GM23338 (cell line): Measurements from ENCODE around the gene TOPAZ1. TPM values are rescaled to one million over a fixed set of nuclear protein-coding genes. Genes with fewer than 3 reads are reported as not detected.

ENCODE experiments used
- ATAC-seq: fragments of 200-7000 bp; cut with Tn5 transposase; 3 replicates; pipeline ENCODE4 v1.9.1; 2020
- DNase-seq: peaks from one replicate; pipeline ENCODE4 v3.0.0-alpha.2; 2015; ENCODE audit warnings: low spot score
- H2AFZ ChIP-seq: fragments of 200-600 bp; sonication (generic); 2 replicates; pipeline ENCODE4 v1.8.0; 2016; ENCODE audit warnings: antibody characterized with exemption, mild to moderate bottlenecking, moderate library complexity
- H3F3A ChIP-seq: fragments of 200-600 bp; sonication (generic); replicated peaks from 2 replicates; pipeline ENCODE4 v1.8.0; 2017; ENCODE audit warnings: antibody characterized with exemption, mixed run types, low read depth
- H3K27ac ChIP-seq: fragments of 200-600 bp; sonication (generic); 2 replicates; pipeline ENCODE4 v1.6.1; 2016; ENCODE audit warnings: low read depth
- H3K27me3 ChIP-seq: fragments of 200-600 bp; sonication (generic); 2 replicates; pipeline ENCODE4 v1.8.0; 2016; ENCODE audit warnings: mild to moderate bottlenecking, mixed run types, moderate library complexity; ENCODE audit not compliant: insufficient read depth
- H3K36me3 ChIP-seq: fragments of 200-600 bp; sonication (generic); 2 replicates; pipeline ENCODE4 v1.8.0; 2016; ENCODE audit warnings: mild to moderate bottlenecking; ENCODE audit not compliant: insufficient read depth
- H3K4me1 ChIP-seq: fragments of 200-600 bp; sonication (generic); 2 replicates; pipeline ENCODE4 v1.8.0; 2016; ENCODE audit warnings: mild to moderate bottlenecking, moderate library complexity; ENCODE audit not compliant: insufficient read depth
- H3K4me2 ChIP-seq: fragments of 200-600 bp; sonication (generic); 2 replicates; pipeline ENCODE4 v1.7.1; 2017; ENCODE audit warnings: mixed run types
- H3K4me3 ChIP-seq: fragments of 200-600 bp; sonication (generic); 2 replicates; pipeline ENCODE4 v1.6.1; 2016; ENCODE audit warnings: mixed run types
- H3K79me2 ChIP-seq: fragments of 200-600 bp; sonication (generic); replicated peaks from 2 replicates; pipeline ENCODE4 v1.8.0; 2017; ENCODE audit warnings: mild to moderate bottlenecking; ENCODE audit not compliant: insufficient read depth
- H3K9me2 ChIP-seq: fragments of 200-600 bp; sonication (generic); 2 replicates; pipeline ENCODE4 v1.8.0; 2017; ENCODE audit not compliant: insufficient read depth
- H4K20me1 ChIP-seq: fragments of 200-600 bp; sonication (generic); replicated peaks from 2 replicates; pipeline ENCODE4 v1.8.0; 2017; ENCODE audit warnings: mild to moderate bottlenecking; ENCODE audit not compliant: insufficient read depth
- H3K27ac Mint-ChIP-seq: 2 replicates; pipeline ENCODE4 v1.8.0; 2020; ENCODE audit warnings: inconsistent platforms, mild to moderate bottlenecking, moderate library complexity, mixed read lengths
- H3K27me3 Mint-ChIP-seq: 3 replicates; pipeline ENCODE4 v1.8.0; 2022; ENCODE audit warnings: low read depth, mild to moderate bottlenecking, moderate library complexity, mixed read lengths, inconsistent platforms; ENCODE audit not compliant: insufficient read depth, poor library complexity
- H3K36me3 Mint-ChIP-seq: 3 replicates; pipeline ENCODE4 v1.8.0; 2021; ENCODE audit warnings: low read depth, mild to moderate bottlenecking, inconsistent platforms, moderate library complexity, mixed read lengths
- H3K4me1 Mint-ChIP-seq: 3 replicates; pipeline ENCODE4 v1.8.0; 2020; ENCODE audit warnings: mild to moderate bottlenecking, inconsistent platforms, mixed read lengths
- H3K4me3 Mint-ChIP-seq: 3 replicates; pipeline ENCODE4 v1.8.0; 2021; ENCODE audit warnings: moderate library complexity, mild to moderate bottlenecking, inconsistent platforms, mixed read lengths
- H3K9me3 Mint-ChIP-seq: 3 replicates; pipeline ENCODE4 v1.8.0; 2020; ENCODE audit warnings: moderate library complexity, mild to moderate bottlenecking, inconsistent platforms, mixed read lengths
- CREB1 ChIP-seq: fragments of 250-450 bp; sonication (Bioruptor Pico); IDR thresholded peaks from 2 replicates; pipeline ENCODE4 v1.5.0; 2020; ENCODE audit warnings: low read depth, mild to moderate bottlenecking, moderate library complexity
- CTCF ChIP-seq, 2 experiments: fragments of 200-600 bp in 1 of 2; sonication (generic) in 1 of 2; conservative IDR thresholded peaks; 2 replicates each; pipeline versions ENCODE4 v1.5.1 to v1.6.1; 2016 to 2017; ENCODE audit warnings: antibody characterized with exemption in 2 of 2, low read depth in 2 of 2, mild to moderate bottlenecking in 2 of 2, moderate library complexity in 1 of 2
- EZH2 ChIP-seq: fragments of 200-600 bp; sonication (generic); IDR thresholded peaks from one replicate; pipeline ENCODE4 v1.8.0; 2017; ENCODE audit warnings: antibody characterized with exemption, mild to moderate bottlenecking, low read depth; ENCODE audit not compliant: unreplicated experiment
- EZH2phosphoT487 ChIP-seq: fragments of 200-600 bp; sonication (generic); IDR thresholded peaks from one replicate; pipeline ENCODE4 v1.8.1; 2018; ENCODE audit warnings: antibody characterized with exemption; ENCODE audit not compliant: unreplicated experiment
- JUNB ChIP-seq: IDR thresholded peaks from one replicate; pipeline ENCODE4 v1.6.1; 2016; ENCODE audit warnings: antibody characterized with exemption; ENCODE audit not compliant: unreplicated experiment
- NANOG ChIP-seq: IDR thresholded peaks from 2 replicates; pipeline ENCODE4 v1.6.1; 2016; ENCODE audit warnings: antibody characterized with exemption, borderline replicate concordance
- POLR2AphosphoS5 ChIP-seq: IDR thresholded peaks from 2 replicates; pipeline ENCODE4 v1.6.1; 2016; ENCODE audit warnings: antibody characterized with exemption, low read depth
- STAT1 ChIP-seq: IDR thresholded peaks from one replicate; pipeline ENCODE4 v1.6.1; 2016; ENCODE audit warnings: antibody characterized with exemption; ENCODE audit not compliant: unreplicated experiment
- ZNF114 ChIP-seq: fragments of 250-450 bp; sonication (Bioruptor Pico); IDR thresholded peaks from 2 replicates; pipeline ENCODE4 v1.5.0; 2020; ENCODE audit warnings: mild to moderate bottlenecking, moderate library complexity
- ZNF331 ChIP-seq: fragments of 250-450 bp; sonication (Bioruptor Pico); IDR thresholded peaks from 2 replicates; pipeline ENCODE4 v1.5.0; 2020; ENCODE audit warnings: low read depth, mild to moderate bottlenecking, moderate library complexity
- ZNF462 ChIP-seq: fragments of 250-450 bp; sonication (Bioruptor Pico); IDR thresholded peaks from 2 replicates; pipeline ENCODE4 v1.5.0; 2020; ENCODE audit warnings: mild to moderate bottlenecking, moderate library complexity
- polyA plus RNA-seq: library from polyadenylated mRNA; unstranded; fragments of >200 nt; fragmentation: Nextera tagmentation; extraction: Ambion mirVana; gene quantifications from 2 replicates; pipeline ENCODE4 v1.2.1, GENCODE V29; 2016
- total RNA-seq: library from RNA; depleted of rRNA; stranded (reverse); fragments of >200 nt; shearing (Covaris generic); gene quantifications from 2 replicates; pipeline ENCODE4 v1.2.3, GENCODE V29; 2014
- TF ChIP-seq, protein P1 (sequence below): IDR thresholded peaks from one replicate; pipeline ENCODE4 v1.6.1; 2018; ENCODE audit warnings: antibody characterized with exemption; ENCODE audit not compliant: unreplicated experiment
- TF ChIP-seq, protein P2 (sequence below): IDR thresholded peaks from 2 replicates; pipeline ENCODE4 v1.6.1; 2016; ENCODE audit warnings: antibody characterized with exemption

Gene TOPAZ1
- total and polyA plus RNA-seq, 2 experiments from 2014 or later: not detected

- no peaks in the 10 kb centered on the region for H3K27me3 Mint-ChIP-seq
- no peaks in the 10 kb centered on the region for H4K20me1 ChIP-seq
- H3K9me2 ChIP-seq: no peaks in the 10 kb centered on the region
- H3K9me3 Mint-ChIP-seq: no peaks in the 10 kb centered on the region
- H3F3A ChIP-seq: no peaks in the 10 kb centered on the region
- no peaks in the 10 kb centered on the region for H3K36me3 ChIP-seq
- H3K4me1 ChIP-seq: no peaks in the 10 kb centered on the region
- H3K4me2 ChIP-seq: no peak overlapping the region
- H3K27me3 ChIP-seq: no peaks in the 10 kb centered on the region
- TF ChIP-seq EZH2 (no peak), CREB1 (CRISPR knock-in tag) (no peak), CTCF (conservative IDR thresholded peaks at IDR 0.05; ENCODE audit: low read depth in 2 of 2) (no peak), STAT1 (no peak), ZNF331 (CRISPR knock-in tag) (no peak), NANOG (no peak), ZNF462 (CRISPR knock-in tag) (no peak), ZNF114 (CRISPR knock-in tag) (no peak), EZH2phosphoT487 (no peak), POLR2AphosphoS5 (no peak), JUNB (no peak)
- TF ChIP-seq, protein P1, sequence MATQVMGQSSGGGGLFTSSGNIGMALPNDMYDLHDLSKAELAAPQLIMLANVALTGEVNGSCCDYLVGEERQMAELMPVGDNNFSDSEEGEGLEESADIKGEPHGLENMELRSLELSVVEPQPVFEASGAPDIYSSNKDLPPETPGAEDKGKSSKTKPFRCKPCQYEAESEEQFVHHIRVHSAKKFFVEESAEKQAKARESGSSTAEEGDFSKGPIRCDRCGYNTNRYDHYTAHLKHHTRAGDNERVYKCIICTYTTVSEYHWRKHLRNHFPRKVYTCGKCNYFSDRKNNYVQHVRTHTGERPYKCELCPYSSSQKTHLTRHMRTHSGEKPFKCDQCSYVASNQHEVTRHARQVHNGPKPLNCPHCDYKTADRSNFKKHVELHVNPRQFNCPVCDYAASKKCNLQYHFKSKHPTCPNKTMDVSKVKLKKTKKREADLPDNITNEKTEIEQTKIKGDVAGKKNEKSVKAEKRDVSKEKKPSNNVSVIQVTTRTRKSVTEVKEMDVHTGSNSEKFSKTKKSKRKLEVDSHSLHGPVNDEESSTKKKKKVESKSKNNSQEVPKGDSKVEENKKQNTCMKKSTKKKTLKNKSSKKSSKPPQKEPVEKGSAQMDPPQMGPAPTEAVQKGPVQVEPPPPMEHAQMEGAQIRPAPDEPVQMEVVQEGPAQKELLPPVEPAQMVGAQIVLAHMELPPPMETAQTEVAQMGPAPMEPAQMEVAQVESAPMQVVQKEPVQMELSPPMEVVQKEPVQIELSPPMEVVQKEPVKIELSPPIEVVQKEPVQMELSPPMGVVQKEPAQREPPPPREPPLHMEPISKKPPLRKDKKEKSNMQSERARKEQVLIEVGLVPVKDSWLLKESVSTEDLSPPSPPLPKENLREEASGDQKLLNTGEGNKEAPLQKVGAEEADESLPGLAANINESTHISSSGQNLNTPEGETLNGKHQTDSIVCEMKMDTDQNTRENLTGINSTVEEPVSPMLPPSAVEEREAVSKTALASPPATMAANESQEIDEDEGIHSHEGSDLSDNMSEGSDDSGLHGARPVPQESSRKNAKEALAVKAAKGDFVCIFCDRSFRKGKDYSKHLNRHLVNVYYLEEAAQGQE: no peak
- TF ChIP-seq, protein P2, sequence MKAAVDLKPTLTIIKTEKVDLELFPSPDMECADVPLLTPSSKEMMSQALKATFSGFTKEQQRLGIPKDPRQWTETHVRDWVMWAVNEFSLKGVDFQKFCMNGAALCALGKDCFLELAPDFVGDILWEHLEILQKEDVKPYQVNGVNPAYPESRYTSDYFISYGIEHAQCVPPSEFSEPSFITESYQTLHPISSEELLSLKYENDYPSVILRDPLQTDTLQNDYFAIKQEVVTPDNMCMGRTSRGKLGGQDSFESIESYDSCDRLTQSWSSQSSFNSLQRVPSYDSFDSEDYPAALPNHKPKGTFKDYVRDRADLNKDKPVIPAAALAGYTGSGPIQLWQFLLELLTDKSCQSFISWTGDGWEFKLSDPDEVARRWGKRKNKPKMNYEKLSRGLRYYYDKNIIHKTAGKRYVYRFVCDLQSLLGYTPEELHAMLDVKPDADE: no peak
- no peak overlapping the region for H3K4me3 Mint-ChIP-seq
- DNase-seq (no peak), ATAC-seq (no peak)
- H3K4me1 Mint-ChIP-seq: peaks cover 3% of the 10 kb centered on the region; the same call in 1 of the 3 replicates
- no peak overlapping the region for H2AFZ ChIP-seq
- no peak overlapping the region for H3K27ac ChIP-seq
- H3K79me2 ChIP-seq: no peaks in the 10 kb centered on the region
- no peaks in the 10 kb centered on the region for H3K36me3 Mint-ChIP-seq
- H3K4me3 ChIP-seq: no peak overlapping the region
- H3K27ac Mint-ChIP-seq: no peak overlapping the region
Observed at GRCh38 chr3:44284949-44285348, 43.3 kb downstream of the TOPAZ1 start.
